ENCODE results near the gene PPEF2.

PPEF2 gene

DNA sequence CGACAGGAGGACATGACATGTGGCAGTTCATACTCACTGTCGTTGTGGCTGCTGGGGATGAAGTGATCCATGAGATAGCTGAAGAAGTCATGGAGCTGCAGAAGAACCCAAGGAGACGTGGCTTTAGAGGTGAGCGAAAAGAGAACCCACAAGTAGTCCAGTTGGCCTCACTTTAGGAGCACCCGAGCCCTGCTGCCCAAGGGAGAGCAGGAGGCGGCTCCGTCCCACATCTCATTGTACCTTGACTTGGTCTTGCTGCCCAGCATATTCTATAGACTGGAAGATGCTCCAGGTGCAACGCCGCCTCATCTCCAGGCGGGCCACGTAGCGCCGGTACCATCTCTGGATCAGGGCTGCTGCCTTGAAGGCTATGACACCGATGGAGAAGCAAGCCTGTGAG, 10.6 kb downstream of the PPEF2 start:
- Histone ChIP-seq H3K4me1 (ENCODE audit: control insufficient read depth, insufficient read depth, low read length) (no peaks in the 10 kb centered on the region), H3K36me3 (ENCODE audit: control insufficient read depth, insufficient read depth, low read length) (no peaks in the 10 kb centered on the region), H3K4me3 (ENCODE audit: low read depth, low read length) (no peak overlapping the region)

DNA sequence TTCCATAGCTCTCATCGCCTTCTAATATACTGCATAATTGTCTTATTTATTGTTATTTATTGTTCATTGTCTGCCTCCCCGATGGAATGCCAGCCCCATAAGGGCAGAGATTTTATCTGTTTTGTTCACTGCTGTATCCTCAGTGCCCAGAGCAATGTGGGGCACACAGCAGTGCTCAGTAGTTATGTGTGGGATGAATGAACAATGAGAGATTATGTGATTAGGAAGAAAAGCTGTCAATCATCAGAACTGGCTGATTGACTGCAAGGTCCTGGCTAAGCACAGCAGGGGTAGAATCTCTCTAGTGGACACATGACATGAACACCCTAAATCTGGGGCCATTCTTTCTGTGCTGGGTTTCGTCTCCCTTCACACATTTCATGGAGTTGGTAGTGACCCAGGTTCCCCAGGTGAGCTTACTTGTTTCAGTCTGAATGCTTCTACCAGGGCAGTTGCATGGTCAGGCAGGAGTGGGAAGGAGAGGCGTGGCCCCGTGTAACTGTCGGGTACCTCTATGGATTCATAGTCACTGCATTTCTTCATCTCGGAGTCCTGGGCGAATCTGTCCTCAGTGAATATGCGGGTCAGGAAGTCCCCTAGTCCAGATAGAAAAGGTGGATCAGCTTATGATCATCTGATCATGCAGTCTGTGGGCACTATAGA, 12.6 kb downstream of the PPEF2 start:
- Histone ChIP-seq H3K36me3 (ENCODE audit: control insufficient read depth, insufficient read depth, low read length) (no peaks in the 10 kb centered on the region), H3K4me1 (ENCODE audit: control insufficient read depth, insufficient read depth, low read length) (no peaks in the 10 kb centered on the region), H3K9me3 (ENCODE audit: control insufficient read depth, insufficient read depth, low read length) (no peaks in the 10 kb centered on the region), H3K27me3 (ENCODE audit: control insufficient read depth, insufficient read depth, low read length) (no peaks in the 10 kb centered on the region), H3K4me3 (ENCODE audit: low read depth, low read length) (no peak overlapping the region), H3K9ac (ENCODE audit: low read depth, low read length) (no peak overlapping the region)

More for the DNA sequence above, 10.6 kb downstream of the PPEF2 start:
- Histone ChIP-seq H3K9me3 (ENCODE audit: control insufficient read depth, insufficient read depth, low read length) (no peaks in the 10 kb centered on the region), H3K27me3 (ENCODE audit: control insufficient read depth, insufficient read depth, low read length) (no peaks in the 10 kb centered on the region), H3K9ac (ENCODE audit: low read depth, low read length) (no peak overlapping the region)

DNA sequence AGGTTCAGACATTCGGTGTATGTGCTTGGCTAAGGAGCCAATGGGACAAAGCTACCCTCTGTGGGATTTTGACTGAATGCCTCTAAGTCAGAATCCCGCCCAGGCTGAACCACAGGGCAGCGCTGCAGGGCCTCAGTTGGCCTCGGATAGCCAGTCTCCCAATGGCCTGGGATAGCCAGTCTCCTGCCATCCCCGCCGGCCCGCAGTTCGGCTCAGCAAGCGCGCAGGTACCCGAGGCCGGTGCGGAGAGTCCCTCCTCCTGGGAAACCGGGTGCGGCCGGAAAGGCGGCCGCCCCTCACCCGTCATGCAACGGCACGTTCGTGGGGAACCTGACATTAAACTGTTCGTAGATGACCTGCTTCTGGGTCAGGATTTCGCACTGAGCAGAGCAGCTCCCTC, 16.1 kb downstream of the PPEF2 start:
- H3K36me3 ChIP-seq (ENCODE audit: control insufficient read depth, insufficient read depth, low read length), result no peaks in the 10 kb centered on the region
- H3K27me3 ChIP-seq (ENCODE audit: control insufficient read depth, insufficient read depth, low read length), result no peaks in the 10 kb centered on the region
- no peak overlapping the region for H3K9ac ChIP-seq (ENCODE audit: low read depth, low read length)
- H3K4me3 ChIP-seq (ENCODE audit: low read depth, low read length), result no peak overlapping the region
- H3K4me1 ChIP-seq (ENCODE audit: control insufficient read depth, insufficient read depth, low read length), result no peaks in the 10 kb centered on the region
- no peaks in the 10 kb centered on the region for H3K9me3 ChIP-seq (ENCODE audit: control insufficient read depth, insufficient read depth, low read length)

DNA sequence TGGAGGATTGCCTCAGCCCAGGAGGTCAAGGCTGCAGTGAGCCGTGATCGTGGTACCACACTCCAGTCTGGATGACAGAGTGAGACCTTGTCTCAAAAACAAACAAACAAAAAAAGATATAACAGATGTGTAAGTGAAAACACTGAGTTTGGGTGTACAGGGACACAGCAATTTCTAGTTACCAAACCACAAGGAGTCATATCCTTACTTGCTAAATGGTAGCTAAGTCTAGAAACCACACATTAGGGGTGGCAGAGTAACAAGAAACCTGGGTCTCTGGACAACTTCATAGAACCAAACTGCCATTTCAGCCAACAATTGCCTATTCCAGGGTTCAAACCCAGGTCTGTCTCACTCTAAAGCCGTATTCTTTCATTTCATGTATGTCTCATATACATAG, 20.8 kb downstream of the PPEF2 start:
- H3K9me3 ChIP-seq (ENCODE audit: control insufficient read depth, insufficient read depth, low read length), result no peaks in the 10 kb centered on the region
- H3K36me3 ChIP-seq (ENCODE audit: control insufficient read depth, insufficient read depth, low read length), result no peaks in the 10 kb centered on the region
- H3K27me3 ChIP-seq (ENCODE audit: control insufficient read depth, insufficient read depth, low read length), result no peaks in the 10 kb centered on the region
- H3K4me1 ChIP-seq (ENCODE audit: control insufficient read depth, insufficient read depth, low read length), result no peaks in the 10 kb centered on the region
- H3K4me3 ChIP-seq (ENCODE audit: low read depth, low read length), result no peak overlapping the region
- no peak overlapping the region for H3K9ac ChIP-seq (ENCODE audit: low read depth, low read length)

DNA sequence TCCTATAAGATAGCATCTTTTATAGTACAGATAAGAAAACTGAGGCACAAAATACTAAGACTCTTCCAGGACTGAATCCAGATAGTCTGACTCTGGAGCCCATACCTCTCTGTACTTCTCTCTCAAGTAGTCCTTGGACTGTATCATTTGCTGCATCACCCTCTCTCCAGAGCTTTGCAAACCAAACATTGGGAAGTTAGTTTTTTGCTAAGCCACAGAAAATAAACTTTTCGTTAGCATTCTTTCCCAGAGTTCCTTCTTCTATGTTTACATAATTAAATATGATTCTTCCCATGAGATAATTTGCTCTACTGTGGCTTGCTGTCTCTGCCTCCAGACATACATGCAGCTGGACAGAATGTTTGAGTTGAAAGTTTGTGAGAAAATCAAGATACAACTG, 22.0 kb downstream of the PPEF2 start:
- H3K27me3 ChIP-seq (ENCODE audit: control insufficient read depth, insufficient read depth, low read length), result no peaks in the 10 kb centered on the region
- H3K36me3 ChIP-seq (ENCODE audit: control insufficient read depth, insufficient read depth, low read length), result no peaks in the 10 kb centered on the region
- no peak overlapping the region for H3K9ac ChIP-seq (ENCODE audit: low read depth, low read length)
- no peaks in the 10 kb centered on the region for H3K9me3 ChIP-seq (ENCODE audit: control insufficient read depth, insufficient read depth, low read length)
- H3K4me3 ChIP-seq (ENCODE audit: low read depth, low read length), result no peak overlapping the region
- H3K4me1 ChIP-seq (ENCODE audit: control insufficient read depth, insufficient read depth, low read length), result no peaks in the 10 kb centered on the region

DNA sequence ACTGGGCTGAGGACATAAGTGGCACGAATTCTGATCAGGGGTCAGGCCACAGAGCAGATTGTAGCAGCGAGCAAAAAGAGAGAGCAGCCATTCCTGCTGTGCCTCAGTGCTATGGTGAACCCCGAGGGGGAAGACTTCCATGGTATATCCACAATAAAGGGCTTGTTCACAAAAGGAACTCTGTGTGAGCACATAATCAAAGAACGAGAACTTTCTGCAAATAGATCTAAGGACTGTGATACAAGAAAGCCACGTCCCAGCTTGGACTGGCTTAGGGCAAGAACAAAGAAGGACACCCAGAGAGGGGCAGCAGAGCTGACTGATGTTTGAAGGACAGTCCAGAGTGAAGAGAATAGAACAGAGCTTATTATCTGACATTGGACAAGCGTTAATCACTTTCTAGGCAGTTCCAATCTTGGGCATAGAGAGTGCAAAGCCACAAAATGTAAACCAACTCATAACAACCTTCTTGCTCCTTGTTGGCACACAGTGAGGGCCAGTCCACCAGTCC, 24.0 kb downstream of the PPEF2 start:
- Histone ChIP-seq H3K9me3 (ENCODE audit: control insufficient read depth, insufficient read depth, low read length) (no peaks in the 10 kb centered on the region), H3K4me3 (ENCODE audit: low read depth, low read length) (no peak overlapping the region), H3K4me1 (ENCODE audit: control insufficient read depth, insufficient read depth, low read length) (no peaks in the 10 kb centered on the region), H3K27me3 (ENCODE audit: control insufficient read depth, insufficient read depth, low read length) (no peaks in the 10 kb centered on the region), H3K9ac (ENCODE audit: low read depth, low read length) (no peak overlapping the region), H3K36me3 (ENCODE audit: control insufficient read depth, insufficient read depth, low read length) (no peaks in the 10 kb centered on the region)

DNA sequence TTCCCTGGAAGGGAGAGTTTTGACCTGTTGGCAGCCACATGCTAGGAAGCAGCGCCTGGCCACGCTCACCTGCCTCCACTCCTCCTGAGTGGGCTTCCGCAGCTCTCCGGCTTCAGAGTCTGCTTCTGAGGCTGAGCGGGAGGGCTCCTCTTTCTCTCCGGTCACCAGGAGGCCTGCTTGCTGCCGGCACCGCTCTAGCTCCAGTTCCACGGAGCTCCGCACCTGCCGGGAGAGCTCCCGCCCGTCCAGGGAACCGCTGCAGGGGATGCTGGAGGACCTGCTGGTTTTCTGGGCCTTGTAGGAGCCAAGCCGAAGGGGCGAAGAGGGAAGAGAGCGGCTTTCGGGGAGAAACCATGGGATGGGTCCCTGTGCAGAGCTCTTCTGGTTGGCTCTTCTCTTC, 26.0 kb downstream of the PPEF2 start:
- no peaks in the 10 kb centered on the region for H3K9me3 ChIP-seq (ENCODE audit: control insufficient read depth, insufficient read depth, low read length)
- H3K27me3 ChIP-seq (ENCODE audit: control insufficient read depth, insufficient read depth, low read length), result no peaks in the 10 kb centered on the region
- no peak overlapping the region for H3K9ac ChIP-seq (ENCODE audit: low read depth, low read length)
- H3K4me1 ChIP-seq (ENCODE audit: control insufficient read depth, insufficient read depth, low read length), result no peaks in the 10 kb centered on the region
- H3K4me3 ChIP-seq (ENCODE audit: low read depth, low read length), result no peak overlapping the region
- no peaks in the 10 kb centered on the region for H3K36me3 ChIP-seq (ENCODE audit: control insufficient read depth, insufficient read depth, low read length)

DNA sequence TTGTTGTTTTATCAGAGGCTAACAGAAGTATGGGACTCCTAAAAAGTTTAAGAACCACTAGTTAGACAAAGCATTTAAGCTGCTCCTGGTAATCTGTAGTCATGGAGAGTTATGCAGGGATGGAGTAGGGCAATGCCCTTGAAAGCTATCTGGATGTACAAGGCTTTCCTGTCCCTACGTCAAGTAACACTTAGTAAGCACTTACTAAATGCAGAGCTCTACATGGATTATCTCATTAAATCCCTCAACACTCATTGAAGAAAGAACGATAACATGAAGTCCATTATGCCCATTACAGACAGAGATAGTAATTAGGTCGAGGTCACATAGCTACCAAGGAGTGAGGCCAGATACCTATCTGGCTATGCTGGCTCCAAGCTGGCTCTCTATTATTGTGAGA, 33.2 kb downstream of the PPEF2 start:
- Histone ChIP-seq H3K9me3 (ENCODE audit: control insufficient read depth, insufficient read depth, low read length) (no peaks in the 10 kb centered on the region), H3K27me3 (ENCODE audit: control insufficient read depth, insufficient read depth, low read length) (no peaks in the 10 kb centered on the region)

DNA sequence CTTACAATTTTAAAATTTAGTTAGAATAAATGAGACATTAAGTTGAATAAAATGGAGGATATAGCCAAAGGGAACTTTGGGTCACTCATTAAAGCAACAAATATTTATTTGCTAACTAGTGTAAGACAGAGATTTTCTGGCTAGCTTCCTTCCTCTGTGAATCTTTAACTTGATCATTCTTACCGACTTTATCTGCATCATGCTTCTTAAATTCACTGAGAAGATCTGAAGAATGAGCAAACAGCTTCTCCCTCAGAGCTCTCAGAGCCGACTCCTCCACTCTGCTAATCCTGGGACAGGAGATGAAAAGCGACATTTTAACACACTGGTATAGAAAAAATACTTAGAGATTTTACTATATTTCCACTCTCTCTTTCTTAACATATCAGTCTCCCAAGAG, 35.1 kb downstream of the PPEF2 start:
- no peaks in the 10 kb centered on the region for H3K4me1 ChIP-seq (ENCODE audit: control insufficient read depth, insufficient read depth, low read length)
- no peak overlapping the region for H3K4me3 ChIP-seq (ENCODE audit: low read depth, low read length)
- H3K27me3 ChIP-seq (ENCODE audit: control insufficient read depth, insufficient read depth, low read length), result no peaks in the 10 kb centered on the region
- H3K9ac ChIP-seq (ENCODE audit: low read depth, low read length), result no peak overlapping the region
- no peaks in the 10 kb centered on the region for H3K36me3 ChIP-seq (ENCODE audit: control insufficient read depth, insufficient read depth, low read length)
- no peaks in the 10 kb centered on the region for H3K9me3 ChIP-seq (ENCODE audit: control insufficient read depth, insufficient read depth, low read length)

More for the DNA sequence above, 33.2 kb downstream of the PPEF2 start:
- H3K4me3 ChIP-seq (ENCODE audit: low read depth, low read length), result no peak overlapping the region
- H3K36me3 ChIP-seq (ENCODE audit: control insufficient read depth, insufficient read depth, low read length), result no peaks in the 10 kb centered on the region
- no peak overlapping the region for H3K9ac ChIP-seq (ENCODE audit: low read depth, low read length)
- H3K4me1 ChIP-seq (ENCODE audit: control insufficient read depth, insufficient read depth, low read length), result no peaks in the 10 kb centered on the region

DNA sequence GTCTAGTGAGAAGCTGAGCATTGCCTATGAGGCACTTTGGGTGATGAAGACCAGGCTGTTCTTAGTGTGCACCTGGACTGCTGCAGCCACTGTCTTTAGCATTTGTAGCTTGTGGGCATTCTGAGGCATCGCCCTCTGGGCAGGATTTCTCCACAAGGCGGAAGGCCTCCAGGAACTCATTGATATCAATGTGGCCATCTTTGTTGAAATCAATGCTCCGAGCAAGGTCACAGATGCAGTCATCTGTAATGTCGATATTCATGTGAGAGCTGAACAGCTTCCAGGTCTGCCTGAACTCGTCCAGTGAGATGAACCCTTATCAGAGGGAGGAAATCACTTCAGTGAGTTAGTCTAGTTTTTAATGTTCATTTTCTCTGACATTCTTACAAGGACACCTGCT, 41.6 kb downstream of the PPEF2 start:
- Histone ChIP-seq H3K4me3 (ENCODE audit: low read depth, low read length) (no peak overlapping the region), H3K4me1 (ENCODE audit: control insufficient read depth, insufficient read depth, low read length) (no peaks in the 10 kb centered on the region), H3K27me3 (ENCODE audit: control insufficient read depth, insufficient read depth, low read length) (no peaks in the 10 kb centered on the region), H3K9me3 (ENCODE audit: control insufficient read depth, insufficient read depth, low read length) (no peaks in the 10 kb centered on the region), H3K9ac (ENCODE audit: low read depth, low read length) (no peak overlapping the region), H3K36me3 (ENCODE audit: control insufficient read depth, insufficient read depth, low read length) (no peaks in the 10 kb centered on the region)

DNA sequence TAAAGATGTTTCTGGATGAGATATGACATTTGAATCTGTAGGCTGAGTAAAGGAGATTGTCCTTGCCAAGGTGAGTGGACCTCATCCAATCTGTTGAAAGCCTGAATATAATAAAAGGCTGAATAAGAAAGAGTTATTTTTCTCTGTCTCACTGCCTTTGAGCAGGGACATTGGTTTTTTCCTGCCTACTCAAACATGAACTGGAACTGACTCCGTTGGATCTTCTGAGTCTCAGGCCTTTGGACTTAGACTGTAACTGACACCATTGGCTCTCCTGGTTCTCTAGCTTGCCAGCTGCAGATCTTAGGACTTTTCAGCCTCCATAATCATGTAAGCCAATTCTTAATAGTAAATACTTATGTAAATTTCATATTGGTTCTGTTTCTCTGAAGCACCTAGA, 43.5 kb downstream of the PPEF2 start:
- H3K36me3 ChIP-seq (ENCODE audit: control insufficient read depth, insufficient read depth, low read length), result no peaks in the 10 kb centered on the region
- H3K9me3 ChIP-seq (ENCODE audit: control insufficient read depth, insufficient read depth, low read length), result no peaks in the 10 kb centered on the region
- no peak overlapping the region for H3K9ac ChIP-seq (ENCODE audit: low read depth, low read length)
- no peaks in the 10 kb centered on the region for H3K27me3 ChIP-seq (ENCODE audit: control insufficient read depth, insufficient read depth, low read length)
- no peaks in the 10 kb centered on the region for H3K4me1 ChIP-seq (ENCODE audit: control insufficient read depth, insufficient read depth, low read length)
- H3K4me3 ChIP-seq (ENCODE audit: low read depth, low read length), result no peak overlapping the region

DNA sequence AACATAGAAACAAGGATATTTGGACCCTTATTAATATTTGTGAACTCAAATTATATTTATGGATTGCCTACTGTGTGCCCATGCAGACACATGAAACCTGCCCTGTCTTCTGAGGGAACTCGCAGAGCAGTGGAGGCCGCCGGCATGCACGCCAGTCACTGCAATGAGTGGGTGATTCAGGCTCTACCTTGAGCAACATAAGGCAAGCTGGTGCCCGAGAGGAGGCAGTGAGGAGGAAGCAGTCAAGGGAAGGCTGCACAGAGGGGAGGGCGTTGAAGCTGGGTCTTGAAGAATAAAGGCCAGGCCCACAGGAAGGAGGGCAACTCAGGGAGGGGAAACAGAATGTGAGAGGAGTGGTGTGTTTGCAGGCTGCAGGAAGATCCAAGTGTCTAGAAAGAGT, 52.8 kb downstream of the PPEF2 start:
- Histone ChIP-seq H3K27me3 (ENCODE audit: control insufficient read depth, insufficient read depth, low read length) (no peaks in the 10 kb centered on the region), H3K4me3 (ENCODE audit: low read depth, low read length) (no peak overlapping the region), H3K9me3 (ENCODE audit: control insufficient read depth, insufficient read depth, low read length) (no peaks in the 10 kb centered on the region), H3K4me1 (ENCODE audit: control insufficient read depth, insufficient read depth, low read length) (peaks cover 8% of the 10 kb centered on the region), H3K9ac (ENCODE audit: low read depth, low read length) (no peak overlapping the region), H3K36me3 (ENCODE audit: control insufficient read depth, insufficient read depth, low read length) (no peaks in the 10 kb centered on the region)
